ENCODE measurements around the gene FAHD1. TPM values are rescaled to one million over a fixed set of nuclear protein-coding genes. Genes with fewer than 3 reads are reported as not detected.
"Not testable (repeated sequence)": the region's sequence is repeated elsewhere in the genome, so short reads cannot be mapped to it uniquely, and the experiment has no call there.

FAHD1 gene
- total RNA-seq, 3 donors from 2014 or later = 27.2 to 35.4 (median 29.7) TPM

DNA sequence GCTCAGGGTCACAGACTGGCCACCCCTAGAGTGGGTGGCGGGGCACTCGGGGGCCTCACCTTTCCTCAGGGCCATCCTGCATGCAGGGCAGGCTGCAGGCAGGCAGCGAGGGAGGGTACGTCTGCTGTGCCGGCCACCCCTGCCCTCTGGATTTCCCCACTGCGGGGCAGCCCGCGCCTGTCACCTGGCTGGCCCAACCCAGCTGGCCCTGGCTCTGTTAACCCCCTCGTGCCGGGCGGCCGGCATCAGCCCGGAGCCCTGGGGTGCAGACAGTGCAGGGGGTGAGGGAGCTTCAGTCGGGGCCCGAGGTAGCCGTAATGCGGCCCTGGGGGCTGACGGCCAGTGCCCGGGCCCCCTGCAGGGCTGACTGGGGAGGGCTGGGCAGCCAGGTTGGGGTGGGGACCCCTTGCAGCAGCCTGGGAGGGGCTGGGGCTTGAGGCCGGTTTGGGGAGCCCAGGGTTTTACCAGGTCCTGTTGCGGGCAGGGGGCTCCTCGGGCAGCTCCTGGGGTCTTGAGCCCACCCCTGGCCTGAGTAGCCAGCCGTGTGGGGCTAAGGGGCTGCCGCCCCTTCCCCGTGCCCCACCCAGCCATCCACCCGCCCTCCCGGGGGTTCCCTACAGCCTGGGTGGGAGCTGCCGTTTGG is 33.3 kb upstream of the FAHD1 start, which contains the start of gene IGFALS:
IGFALS (minus strand) TSS at position 128 of the 643 bp plus-strand sequence; CDS start at position 75, 53 bp downstream.
- peaks cover 0 to 13% of the 10 kb centered on the region in 2 donors for H3K4me1 ChIP-seq
- H3K27ac ChIP-seq = no peak within 1 kb of the TSS
- no peaks in the 10 kb centered on the region for H3K27me3 ChIP-seq
- no peaks in the 10 kb centered on the region for H3K36me3 ChIP-seq
- no peak for DNase-seq (ENCODE audit: low spot score in 2 of 2)
- peak within 1 kb of the TSS in 1 of 3 donors; percentile 23 for H3K4me3 ChIP-seq
- TF ChIP-seq, protein P1, sequence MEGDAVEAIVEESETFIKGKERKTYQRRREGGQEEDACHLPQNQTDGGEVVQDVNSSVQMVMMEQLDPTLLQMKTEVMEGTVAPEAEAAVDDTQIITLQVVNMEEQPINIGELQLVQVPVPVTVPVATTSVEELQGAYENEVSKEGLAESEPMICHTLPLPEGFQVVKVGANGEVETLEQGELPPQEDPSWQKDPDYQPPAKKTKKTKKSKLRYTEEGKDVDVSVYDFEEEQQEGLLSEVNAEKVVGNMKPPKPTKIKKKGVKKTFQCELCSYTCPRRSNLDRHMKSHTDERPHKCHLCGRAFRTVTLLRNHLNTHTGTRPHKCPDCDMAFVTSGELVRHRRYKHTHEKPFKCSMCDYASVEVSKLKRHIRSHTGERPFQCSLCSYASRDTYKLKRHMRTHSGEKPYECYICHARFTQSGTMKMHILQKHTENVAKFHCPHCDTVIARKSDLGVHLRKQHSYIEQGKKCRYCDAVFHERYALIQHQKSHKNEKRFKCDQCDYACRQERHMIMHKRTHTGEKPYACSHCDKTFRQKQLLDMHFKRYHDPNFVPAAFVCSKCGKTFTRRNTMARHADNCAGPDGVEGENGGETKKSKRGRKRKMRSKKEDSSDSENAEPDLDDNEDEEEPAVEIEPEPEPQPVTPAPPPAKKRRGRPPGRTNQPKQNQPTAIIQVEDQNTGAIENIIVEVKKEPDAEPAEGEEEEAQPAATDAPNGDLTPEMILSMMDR (IDR thresholded peaks at IDR 0.05) = no peak
- no peak for TF ChIP-seq POLR2A (IDR thresholded peaks at IDR 0.05)
- TF ChIP-seq POLR2AphosphoS5 (IDR thresholded peaks at IDR 0.05) = no peak
- intact Hi-C loops (cut with DNase I; ENCODE audit: low total_unique reads) = no loop called here
- peaks cover 0 to 5% of the 10 kb centered on the region in 2 donors for H3K9me3 ChIP-seq

DNA sequence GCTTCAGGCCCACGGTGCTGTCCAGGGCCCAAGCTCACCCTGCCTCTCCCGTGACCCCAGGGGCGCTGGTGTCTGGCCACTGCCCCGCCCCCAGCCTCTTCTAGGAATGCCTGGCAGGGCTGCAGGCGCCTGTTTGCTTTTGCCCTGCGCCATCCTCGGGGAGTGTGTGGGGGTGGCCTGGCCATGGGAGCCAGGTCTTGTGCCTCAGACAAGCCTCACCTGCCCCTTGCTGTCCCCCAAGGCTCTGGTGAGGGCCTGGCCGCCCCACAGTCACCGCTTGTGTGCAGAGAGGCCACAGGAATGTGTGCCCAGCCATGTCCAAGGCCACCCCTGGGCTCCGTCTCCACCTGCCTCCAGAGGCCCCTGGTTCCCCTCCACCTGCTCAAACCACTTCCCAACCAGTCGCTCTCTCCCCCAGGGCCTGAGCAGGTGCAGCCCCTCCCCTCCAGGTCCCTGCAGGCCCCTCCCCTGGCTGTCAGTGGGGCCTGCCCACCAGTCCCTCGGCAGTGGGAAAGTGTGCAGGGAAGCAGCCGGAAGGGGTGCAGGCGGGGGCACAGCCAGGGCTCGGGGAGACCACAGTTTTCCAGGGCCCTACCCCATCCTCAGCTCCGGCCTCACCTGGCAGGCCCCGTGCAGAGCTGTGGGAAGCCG is 32.7 kb upstream of the FAHD1 start:
- Histone ChIP-seq H3K4me3 (peak overlapping the region in 1 of 3 donors; percentile 23), H3K27me3 (no peaks in the 10 kb centered on the region), H3K9me3 (peaks cover 0 to 5% of the 10 kb centered on the region in 2 donors), H3K4me1 (peaks cover 0 to 13% of the 10 kb centered on the region in 2 donors), H3K27ac (no peak overlapping the region), H3K36me3 (no peaks in the 10 kb centered on the region)
- TF ChIP-seq, protein P1 (IDR thresholded peaks at IDR 0.05) = no peak
- no peak for TF ChIP-seq POLR2A (IDR thresholded peaks at IDR 0.05)
- intact Hi-C loops (cut with DNase I; ENCODE audit: low total_unique reads) = no loop called here
- DNase-seq (ENCODE audit: low spot score in 2 of 2) = no peak

DNA sequence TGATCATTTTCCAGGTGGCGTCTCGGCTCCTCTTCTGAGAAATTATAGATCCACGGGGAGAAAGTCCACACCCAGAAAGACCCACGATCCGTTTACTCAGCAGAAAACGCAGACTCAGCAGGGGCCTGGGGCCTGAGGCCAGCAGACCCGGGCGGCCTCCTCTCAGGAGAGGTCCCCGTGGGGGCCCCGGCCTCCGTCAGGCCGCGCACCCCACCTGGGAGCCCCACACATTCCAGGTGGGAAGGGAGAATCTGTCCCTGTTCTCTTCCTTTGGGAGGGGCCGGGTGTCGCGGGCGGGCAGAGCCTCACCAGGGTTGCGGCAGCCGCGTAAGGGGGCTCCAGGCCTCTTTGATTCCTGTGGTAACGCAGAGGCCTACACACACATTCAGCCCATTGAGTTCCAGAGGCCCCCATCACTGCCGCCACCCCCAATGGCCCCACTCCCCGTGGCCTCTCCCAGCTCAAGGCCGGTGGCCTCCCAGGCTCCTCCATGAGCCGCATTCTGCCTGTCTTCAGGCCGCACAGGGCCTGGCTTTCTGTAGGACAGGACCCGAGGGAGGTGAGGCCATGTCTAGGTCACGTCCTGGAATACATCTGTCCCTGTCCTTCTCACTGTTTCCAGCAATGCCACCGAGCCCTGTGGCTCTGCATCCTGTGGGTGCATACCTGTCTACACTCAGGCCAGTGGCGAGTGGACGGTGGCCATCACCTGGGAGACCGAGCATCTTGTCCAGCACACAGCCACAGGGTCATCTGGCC is 31.9 kb upstream of the FAHD1 start:
- intact Hi-C loops (cut with DNase I; ENCODE audit: low total_unique reads) = no loop called here
- DNase-seq (ENCODE audit: low spot score in 2 of 2) = no peak
- TF ChIP-seq POLR2AphosphoS5 (IDR thresholded peaks at IDR 0.05) (no peak), POLR2A (IDR thresholded peaks at IDR 0.05) (no peak)
- TF ChIP-seq, protein P1 (IDR thresholded peaks at IDR 0.05) = no peak
- H3K27me3 ChIP-seq = no peaks in the 10 kb centered on the region
- H3K9me3 ChIP-seq = peaks cover 0 to 5% of the 10 kb centered on the region in 2 donors
- H3K27ac ChIP-seq = no peak overlapping the region
- H3K4me1 ChIP-seq = peaks cover 0 to 13% of the 10 kb centered on the region in 2 donors
- H3K36me3 ChIP-seq = no peaks in the 10 kb centered on the region
- H3K4me3 ChIP-seq = no peak overlapping the region

DNA sequence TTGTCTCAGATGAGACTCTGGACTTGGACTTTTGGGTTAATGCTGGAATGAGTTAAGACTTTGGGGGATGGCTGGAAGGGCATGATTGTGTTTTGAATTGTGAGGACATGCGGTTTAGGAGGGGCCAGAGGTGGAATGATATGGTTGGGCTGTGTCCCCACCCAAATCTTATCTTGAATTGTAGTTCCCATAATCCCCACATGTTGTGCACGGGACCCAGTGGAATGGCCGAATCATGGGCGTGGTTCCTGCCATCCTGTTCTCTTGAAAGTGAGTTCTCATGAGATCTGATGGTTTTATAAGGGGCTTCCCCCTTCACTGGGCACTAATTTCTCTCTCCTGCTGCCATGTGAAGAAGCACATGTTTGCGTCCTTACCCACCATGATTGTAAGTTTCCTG is 27.7 kb upstream of the FAHD1 start:
- DNase-seq (ENCODE audit: low spot score in 2 of 2); H3K9me3 ChIP-seq; H3K4me3 ChIP-seq; H3K27ac ChIP-seq; H3K4me1 ChIP-seq; H3K27me3 ChIP-seq; H3K36me3 ChIP-seq; intact Hi-C loops (cut with DNase I; ENCODE audit: low total_unique reads): not testable (repeated sequence)

DNA sequence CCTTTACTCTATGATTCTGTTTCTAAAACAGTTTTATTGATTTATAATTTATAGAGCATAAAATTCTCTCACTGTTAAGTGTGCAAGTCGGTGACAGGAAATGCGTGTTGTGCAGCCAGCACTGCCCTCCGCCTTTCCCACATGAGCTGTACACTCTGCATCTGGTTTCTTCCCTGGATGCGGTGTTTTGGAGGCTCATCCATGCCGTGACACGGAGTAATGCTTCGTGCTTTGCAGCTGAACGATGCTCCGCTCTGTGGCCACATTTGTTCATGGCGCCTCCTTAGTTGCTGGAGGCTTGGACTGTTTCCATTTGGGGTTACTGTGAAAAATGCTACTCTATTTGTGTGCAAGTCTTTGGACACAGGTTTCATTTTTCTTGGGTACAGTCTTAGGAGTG is 26.3 kb upstream of the FAHD1 start:
- DNase-seq (ENCODE audit: low spot score in 2 of 2) = no peak
- TF ChIP-seq, protein P1 (IDR thresholded peaks at IDR 0.05) = no peak
- TF ChIP-seq POLR2AphosphoS5 (IDR thresholded peaks at IDR 0.05) (no peak), POLR2A (IDR thresholded peaks at IDR 0.05) (no peak)
- intact Hi-C loops (cut with DNase I; ENCODE audit: low total_unique reads) = no loop called here
- Histone ChIP-seq H3K9me3 (peaks cover 0 to 5% of the 10 kb centered on the region in 2 donors), H3K27ac (no peak overlapping the region), H3K4me3 (no peak overlapping the region), H3K36me3 (no peaks in the 10 kb centered on the region), H3K27me3 (no peaks in the 10 kb centered on the region), H3K4me1 (no peaks in the 10 kb centered on the region)

Data from breast epithelium (tissue), 4 donors.